NCI-H146 (cell line): Measurements from ENCODE around the gene GNAO1.

ENCODE experiments used
- DNase-seq: peaks from one replicate; lab custom pipeline; 2025; lab: John Stamatoyannopoulos, UW

Gene GNAO1

DNA sequence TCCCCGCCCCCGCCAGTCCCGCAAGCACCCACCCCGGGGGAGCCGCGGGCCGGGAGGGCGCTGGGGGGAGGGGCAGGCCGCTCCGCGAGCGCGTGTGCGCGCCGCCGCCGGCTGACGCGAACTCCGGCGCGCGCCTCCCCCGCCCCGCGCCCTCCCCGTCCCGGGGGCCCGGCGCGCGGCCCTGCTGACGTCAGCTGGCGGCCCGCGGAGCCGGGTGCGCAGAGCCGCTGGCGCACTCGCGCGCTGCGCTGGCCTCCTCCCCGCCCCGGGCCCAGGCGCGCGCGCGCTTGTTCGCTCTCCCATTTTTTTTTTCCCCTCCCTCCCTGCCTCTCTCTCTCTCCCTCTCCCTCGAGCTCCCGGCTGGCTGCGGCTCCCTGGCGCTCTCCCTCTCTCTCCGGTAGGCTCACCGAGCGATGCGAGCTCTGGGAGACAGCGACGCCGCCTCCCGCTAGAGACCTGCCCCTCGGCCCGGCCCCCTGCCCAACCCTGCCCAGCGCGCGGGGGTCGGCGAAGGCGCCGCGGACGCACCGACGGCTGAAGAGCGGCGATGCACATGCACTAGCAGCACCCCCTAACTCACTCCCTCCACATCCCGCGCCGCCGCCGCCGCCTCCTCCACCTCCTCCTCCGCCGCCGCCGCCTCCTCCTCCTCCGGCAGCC is at the start of gene GNAO1:
GNAO1 (plus strand) TSS at position 334 of the 660 bp plus-strand sequence. CDS start 747 bp downstream, outside the sequence.
- peak; percentile 74 for DNase-seq

DNA sequence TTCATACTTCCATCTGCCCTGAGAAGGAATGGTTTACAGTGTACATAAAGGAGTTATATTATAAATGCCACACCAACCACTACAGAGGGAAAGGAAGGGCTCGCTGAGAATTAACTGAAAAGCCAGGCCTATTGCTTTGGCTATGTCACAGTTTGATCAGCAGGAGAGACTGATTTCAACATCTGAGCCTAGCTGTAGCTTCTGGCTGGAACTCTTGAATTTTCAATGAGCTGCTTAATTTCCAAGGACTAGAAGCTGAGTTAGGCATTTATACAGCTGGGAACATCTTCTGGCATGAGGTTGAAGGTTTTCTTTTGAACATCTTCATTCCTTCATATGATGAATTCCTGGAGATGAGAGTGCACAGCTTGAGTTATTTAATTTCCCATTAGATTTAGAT is 47.6 kb upstream of the GNAO1 start:
- DNase-seq: no peak

DNA sequence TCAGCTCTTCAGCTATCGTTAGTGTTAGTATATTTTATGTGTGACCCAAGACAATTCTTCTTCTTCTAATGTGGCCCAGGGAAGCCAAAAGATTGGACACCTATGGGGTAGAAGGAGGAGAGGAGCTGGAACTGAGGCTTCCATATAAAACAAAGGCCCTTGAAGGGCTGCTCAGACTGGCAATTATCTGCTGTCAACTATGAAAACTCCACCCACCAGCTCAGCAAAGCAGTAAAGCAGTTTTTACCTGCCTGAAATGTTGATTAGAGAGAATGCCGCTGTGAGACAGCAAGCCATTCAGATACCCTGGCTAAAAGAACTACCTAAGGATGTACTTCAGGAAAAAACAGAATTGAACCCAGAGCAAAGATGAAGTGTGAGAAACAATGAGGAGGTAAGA is 45.9 kb upstream of the GNAO1 start:
- no peak for DNase-seq

DNA sequence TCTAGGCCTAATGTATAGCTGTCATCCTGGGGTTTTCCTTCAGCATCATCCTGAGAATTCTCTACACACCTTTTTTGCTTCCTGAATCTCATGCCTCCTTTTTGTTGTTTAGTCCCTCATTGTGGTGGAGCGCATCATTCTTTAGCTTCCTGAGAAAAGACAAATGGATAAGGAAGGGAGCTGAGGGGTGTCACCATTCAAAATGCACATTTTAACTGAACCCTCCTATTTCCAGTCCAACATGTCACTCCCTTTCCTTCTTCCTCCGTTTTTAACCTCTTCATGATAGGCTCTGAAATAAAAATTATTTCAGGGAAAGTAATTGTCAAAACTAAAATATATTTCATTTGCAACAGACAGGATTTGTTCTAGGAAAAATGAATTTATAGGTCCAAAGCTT is 39.7 kb upstream of the GNAO1 start:
- no peak for DNase-seq

DNA sequence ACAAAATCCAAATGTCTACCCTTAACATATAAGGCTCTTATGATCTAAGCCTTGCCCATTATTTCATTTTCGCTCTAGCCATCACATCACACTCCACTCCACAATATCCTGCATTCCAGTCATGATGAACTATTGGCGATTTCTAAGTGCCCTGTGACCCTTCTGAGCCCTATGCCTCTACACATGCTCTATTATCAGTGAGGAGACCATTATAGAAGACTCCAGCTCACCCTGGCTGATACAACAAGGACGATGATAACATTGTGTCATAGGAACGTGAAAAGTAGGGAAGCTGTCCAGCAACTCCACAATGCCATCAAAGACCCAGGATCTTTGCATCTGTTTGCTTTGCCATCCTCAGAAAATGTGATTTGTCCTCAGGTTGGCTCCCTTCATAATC is 29.6 kb upstream of the GNAO1 start:
- DNase-seq: no peak

DNA sequence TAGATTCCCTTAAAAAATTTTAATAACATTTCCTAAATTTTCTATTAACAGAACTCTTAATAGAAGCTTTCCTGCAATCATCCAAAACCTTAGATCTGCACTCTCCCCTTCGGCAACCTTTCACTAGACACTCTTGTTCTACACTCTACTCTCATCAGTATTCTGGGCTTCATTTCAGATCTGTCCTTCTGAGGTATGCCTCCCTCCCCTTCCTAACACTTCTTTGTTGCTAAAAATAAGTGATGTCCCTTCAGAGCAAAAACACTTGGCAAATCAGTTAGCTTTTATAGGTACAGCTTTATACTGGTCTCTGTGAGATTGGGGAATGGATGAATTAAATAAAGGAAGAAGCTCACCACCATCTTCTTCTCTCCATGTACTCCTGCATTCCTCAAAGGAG is 28.2 kb upstream of the GNAO1 start:
- no peak for DNase-seq

DNA sequence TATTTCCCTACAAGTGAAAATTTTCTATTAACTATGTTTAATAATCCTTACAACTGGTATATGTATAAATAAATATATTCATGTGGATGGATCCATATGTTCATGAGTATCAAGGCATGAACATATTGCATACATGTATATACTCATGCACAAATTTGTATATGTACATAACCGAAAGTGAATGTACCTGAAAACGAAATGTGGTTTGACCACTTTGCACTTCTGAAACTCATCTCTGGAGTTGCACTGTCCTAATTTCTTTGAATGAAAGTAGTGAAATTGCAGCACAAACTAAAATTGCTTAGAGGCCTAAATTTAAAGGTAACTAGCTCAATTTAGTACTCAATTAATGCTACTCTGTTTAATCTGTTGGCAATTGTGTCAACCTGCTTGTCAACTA is 27.4 kb upstream of the GNAO1 start:
- DNase-seq: no peak

DNA sequence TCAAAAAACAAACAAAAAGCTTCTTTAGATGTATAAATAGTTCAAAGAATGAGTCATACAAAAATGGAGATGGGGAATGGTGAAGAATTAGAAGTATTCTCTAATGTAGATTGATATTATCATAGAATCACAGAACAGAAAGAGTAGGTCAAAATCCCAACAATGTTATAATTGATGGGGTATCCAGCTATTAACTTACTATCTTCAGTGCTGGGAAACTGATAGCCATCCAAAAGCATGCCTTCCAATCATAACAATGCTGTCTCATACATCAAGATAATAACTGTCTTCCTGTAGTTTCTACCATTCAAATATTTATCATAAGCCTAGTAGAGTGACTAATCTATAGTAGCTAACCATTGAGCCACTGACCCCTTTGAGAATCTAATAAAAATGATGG is 26.7 kb upstream of the GNAO1 start:
- no peak for DNase-seq

DNA sequence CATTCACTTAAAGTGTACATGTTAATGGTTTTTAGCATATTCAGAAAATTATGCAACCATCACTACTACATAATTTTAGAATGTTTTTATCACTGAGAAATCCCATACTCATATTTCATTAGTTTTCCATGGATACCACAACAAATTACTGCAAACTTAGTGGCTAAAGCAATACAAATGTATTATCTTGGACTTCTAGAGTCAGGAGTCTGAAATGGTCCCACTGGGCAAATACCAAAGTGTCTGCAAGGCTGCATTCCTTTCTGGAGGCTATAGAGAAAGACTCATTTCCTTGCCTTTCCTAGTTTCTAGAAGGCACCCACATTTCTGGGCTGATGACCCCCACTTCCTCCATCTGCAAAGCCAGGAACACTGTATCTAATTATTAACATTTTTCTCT is 16.9 kb upstream of the GNAO1 start:
- DNase-seq: no peak

DNA sequence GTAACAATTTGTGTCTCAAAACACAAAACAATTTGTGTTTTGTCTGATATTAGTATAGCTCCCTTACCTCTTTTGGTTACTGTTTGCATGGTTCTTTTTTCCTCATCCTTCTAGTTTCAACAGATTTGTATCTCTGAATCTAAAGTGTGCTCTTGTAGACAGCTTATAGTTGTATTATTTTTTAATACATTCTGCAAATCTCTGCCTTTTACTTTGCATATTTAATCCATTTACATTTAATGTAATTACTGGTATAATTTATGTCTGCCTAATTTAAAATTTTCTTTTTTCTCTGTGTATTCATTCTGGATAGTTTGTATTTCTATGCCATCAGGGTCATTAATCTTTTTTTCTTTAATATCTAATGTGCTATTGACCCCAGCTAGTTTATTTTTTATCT is 9.9 kb upstream of the GNAO1 start:
- no peak for DNase-seq

DNA sequence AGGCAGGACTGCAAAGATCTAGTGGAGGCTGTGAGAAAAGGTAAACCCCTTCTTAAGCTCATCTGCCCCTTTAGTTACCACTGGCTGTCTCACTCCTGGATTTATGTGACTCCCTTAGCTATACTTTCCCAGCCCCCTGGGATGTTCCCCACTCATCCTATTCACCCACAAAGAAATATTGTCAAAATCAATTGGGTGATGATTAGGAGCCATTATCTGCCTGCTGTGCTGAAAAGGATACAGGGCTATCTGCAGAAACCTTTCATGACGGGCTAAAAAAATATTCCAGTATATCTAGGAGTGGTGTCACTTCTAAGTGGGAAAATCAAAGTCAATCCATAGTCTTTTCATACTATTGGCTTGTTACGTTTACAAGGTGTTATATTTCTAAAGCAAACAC is 8.0 kb upstream of the GNAO1 start:
- peak; percentile 61 for DNase-seq

DNA sequence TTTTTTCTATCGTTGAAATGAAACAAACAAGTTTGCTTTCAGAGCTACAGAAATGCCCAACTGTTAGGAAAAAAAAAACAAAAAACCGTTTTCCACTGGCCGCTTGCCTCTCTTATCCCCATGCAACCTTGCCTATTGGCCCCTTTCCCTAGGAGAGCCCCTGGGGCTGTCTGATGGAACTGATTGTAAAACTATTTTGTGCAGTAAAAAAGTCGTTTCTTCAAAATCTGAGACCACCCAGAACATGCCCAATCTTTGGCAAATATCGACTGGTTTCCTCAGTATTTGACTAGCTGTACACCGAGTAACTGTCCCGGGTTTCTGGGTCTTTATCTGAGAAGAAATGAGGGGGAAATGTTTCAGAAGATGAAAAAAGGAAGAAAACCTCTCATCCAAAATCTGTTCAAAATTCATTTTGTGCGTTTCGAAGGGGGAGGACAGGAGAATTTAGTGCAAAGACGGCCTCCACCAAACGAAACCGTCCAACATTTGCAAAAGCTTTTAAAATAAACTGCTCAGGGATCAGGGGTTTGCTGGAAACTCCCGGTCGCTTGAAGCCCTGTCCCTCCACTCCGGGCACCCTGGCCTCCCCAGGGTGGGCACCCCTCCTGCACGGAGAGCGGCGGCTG is 1.1 kb upstream of the GNAO1 start:
- no peak for DNase-seq

DNA sequence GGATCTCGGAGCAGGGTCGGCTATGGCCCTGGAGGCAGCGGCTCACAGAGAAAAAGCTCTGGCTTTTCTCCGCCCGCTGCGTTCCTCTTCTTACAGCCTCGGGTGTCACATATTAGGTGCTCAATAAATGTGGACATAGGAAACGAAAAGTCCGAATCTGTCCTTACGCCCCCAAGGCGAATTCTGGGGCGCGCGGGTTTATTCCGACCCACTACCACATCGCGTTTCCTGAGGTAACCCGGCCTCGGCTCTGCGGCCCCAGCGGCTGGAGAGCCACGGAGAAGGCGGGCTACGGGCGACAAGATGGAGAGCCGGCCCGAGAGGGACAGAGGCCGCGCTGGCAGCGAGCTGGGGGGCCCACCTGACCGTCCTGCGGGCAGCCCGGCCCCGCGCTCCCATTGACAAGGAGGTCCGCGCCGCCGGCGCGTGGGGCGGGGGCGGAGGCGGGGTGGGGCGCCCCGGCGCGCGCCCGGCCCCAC is 573 bp upstream of the GNAO1 start:
- peak; percentile 58 for DNase-seq

DNA sequence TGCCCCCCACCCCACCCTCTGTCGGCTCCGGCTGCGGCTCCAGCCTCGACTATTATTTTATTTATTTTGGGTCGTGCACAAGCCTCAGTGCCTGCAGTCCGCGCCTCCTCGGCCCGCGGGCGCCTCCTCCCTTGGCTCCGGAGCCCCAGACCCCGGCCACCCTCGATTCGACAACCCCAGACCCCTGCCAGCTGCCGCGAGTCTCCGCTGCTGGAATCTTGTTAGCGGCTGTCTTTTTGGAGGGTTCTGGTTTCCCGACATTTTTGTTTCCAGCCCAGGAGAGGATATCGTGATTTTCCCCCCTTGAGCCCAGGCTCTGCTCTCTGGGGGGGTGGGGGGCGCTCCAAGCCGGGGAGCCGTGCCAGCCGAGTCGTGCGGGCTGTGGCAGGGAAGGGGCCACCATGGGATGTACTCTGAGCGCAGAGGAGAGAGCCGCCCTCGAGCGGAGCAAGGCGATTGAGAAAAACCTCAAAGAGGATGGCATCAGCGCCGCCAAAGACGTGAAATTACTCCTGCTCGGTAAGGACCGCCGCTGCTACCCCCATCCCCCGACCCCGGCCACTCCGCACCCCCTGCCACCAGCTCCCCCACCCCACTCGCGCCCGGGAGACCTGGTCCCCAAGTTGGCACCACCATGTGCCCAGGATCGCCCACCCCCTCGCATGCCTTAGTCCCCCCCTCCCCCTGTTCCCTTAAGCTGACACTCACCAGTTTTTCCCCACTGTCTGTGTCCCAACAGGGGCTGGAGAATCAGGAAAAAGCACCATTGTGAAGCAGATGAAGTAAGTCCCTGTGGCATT is 746 bp downstream of the GNAO1 start:
- DNase-seq: peak; percentile 29

DNA sequence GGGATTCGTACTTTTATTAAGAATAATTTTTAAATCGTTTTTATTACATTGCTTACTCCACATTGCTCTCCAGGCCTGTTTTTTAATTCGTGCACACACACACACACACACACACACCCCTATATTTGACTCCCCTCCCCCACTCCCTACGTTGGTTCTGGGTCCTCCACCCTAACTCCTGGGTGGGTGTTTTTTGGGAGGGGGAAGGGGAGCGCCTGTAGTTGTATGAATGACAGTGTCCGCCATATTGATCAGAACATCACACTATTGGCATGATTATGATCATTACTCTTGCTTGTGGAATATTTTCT is 1.3 kb downstream of the GNAO1 start:
- DNase-seq: no peak

DNA sequence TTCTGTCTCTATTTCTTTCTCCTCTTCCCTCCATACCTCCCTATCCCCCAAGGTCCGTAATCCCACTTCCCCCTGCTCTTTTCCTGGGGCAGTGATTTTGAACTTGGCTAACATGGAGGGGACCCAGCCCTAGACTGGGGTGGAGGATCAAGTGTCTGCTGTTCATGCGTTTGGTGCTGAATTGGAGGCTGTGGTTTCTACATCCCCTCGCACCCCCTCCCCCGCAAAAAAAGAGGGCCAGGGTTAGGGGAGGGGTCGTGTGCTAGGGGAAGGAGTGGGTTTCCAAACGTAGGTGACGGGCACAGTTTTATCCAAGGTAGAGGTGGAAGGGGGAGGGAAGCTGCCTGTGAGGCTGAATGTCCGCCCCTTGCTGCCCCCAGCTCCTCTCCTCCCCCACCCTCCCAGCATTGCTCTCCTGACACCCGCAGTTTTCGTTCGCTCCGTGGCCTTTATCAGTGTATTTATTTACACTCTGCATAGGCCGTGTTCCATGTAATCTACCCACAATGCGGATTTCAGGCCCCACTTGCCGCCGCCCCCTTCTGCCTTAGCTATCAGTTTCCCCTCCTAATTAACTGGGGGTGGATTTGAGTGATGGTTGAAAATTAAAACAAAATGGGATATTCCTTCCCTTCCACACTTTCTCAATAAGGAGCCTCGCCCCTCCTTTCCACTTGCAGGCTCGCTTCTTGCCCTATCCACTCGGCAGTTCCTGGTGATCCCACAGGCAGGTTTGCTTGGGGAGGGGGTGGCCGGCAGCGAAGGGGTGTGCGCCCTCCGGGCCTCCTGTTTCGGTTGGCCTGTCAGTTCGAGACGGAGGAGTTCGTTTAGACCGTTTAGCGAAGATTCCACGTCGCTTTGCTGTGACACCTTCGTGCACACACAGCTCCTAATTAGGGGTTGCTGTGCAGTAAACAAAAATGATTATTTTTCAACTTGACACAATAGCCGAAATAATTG is 2.0 kb downstream of the GNAO1 start:
- DNase-seq: no peak

DNA sequence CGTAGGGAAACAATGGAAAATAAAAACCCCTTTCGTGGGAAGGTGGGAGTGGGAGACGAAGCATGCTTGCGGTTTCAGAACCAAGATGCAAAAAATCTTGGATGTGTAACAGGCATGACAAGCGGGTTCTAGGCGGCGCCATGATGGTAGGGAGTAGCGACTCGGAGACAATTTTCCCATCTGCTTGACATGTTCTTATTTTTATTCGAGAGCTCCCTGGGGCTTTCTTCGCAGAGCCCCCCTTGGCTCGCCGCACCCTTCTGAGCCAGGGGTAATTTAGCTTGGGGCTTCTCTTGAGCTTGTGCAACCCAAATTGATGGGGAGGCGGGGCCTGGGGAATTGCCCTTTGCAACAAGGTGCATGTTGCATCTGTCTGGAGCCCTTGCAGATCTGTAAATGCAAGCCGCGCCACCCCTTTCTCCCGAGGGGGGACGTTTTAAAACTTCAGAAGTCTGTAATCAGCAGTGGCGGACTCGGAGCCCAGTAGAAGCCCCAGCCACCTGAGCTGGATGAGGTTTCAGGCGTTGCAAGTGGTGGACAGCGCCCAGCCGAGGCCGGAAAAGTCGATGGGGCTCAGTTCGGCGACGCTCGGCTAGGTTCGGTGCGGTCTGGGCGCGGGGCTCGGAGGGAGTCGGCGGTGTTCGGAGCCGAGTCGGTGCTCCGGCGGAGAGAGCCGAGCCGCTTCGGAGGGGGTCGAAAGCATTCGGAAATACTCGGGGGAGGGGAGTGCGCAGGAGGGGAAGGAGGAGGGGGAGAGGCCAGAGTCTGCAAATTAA is 2.9 kb downstream of the GNAO1 start:
- peak; percentile 81 for DNase-seq

DNA sequence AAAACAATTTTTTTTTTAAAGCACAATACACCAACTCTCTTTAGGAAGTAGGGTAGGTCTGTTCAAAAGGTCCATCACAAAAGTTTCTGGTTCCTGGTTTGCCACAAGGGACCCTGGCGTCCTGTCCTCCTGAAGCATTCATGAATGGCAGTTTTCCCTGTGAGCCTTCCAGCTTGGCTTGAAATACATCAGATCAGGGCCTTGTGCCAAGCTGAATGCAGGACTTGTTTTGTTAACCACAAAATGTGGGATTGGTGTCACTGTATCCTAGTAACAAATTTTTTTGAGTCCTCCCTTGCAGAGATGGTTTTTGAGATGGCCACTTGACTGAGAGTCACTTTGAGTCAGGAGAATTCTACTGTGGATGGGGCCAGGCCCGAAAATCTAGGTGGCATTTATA is 3.9 kb downstream of the GNAO1 start:
- no peak for DNase-seq

DNA sequence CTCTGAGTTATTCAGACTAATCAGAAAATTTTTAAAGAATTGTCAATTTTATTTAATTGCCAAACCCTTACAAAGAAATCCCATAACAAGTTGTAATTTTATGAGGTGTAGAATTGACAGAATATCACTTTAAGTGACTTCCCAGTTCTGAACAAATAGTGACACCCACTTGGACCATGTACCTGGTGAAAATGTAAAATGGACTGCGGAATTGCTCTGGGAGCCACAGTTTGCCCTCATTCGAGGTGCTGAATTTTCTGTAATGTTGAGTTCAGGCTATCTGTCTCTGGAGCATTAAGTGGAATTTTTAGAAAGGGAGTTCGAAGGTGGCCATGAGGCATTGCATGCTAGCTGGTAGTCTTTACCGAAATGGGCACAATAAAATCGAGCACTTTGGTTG is 5.1 kb downstream of the GNAO1 start:
- no peak for DNase-seq

DNA sequence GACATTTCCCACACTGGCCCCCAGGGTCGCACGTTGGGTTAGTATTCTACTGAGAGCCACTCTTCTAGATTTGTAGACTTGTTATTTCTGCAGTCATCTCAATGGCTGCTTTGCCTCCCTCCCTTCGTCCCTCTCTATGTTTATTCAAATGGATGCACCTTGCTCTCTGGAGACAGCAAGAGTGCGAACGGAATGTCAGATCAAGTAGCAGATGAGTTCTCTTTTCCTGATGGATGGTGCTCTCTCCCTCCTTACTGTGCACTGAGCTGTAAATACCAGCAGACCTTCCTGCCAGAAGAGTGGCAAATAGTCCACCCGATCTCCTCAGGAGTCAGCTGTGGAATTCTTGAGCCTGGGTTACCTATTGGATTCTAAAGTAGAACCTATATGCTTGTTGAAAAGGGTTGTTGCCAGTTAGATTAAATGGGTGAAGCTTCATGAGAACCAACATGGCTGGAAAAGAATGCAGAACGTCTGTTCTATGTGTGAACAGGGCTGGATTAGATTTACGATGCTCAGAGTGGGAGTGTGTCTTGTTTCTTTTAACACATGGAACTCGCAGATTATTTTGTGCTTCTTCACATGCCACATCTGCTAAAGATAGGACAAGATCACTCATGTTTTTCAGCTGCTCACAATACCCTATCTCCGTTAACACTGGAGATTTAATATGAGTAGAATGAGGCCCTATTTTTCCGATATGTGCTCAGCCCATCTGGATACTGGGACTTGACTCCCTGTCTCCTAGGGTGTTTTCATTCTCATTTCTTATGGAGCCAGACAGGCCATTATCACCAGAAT is 6.1 kb downstream of the GNAO1 start:
- DNase-seq: no peak
